ENCODE results near the gene IGSF11.

GRCh38 chr3:119011528-119011927 is 23.1 kb downstream of the IGSF11 start:
- TF ChIP-seq POLR2AphosphoS5 (IDR thresholded peaks at IDR 0.05; ENCODE audit: low read depth) = no peak
- TF ChIP-seq CTCF (IDR thresholded peaks at IDR 0.05; ENCODE audit: insufficient read depth, low read length) = no peak
- no peak for TF ChIP-seq REST (IDR thresholded peaks at IDR 0.05; ENCODE audit: insufficient replicate concordance, low read depth)
- TF ChIP-seq SPI1 (IDR thresholded peaks at IDR 0.05; ENCODE audit: borderline replicate concordance, low read depth) = no peak
